H1 (cell line): Measurements from ENCODE around the gene STEAP1B.

ENCODE experiments used
- CTCF ChIP-seq, 3 experiments: IDR thresholded peaks; 1 replicate in 2 of 3; 2 replicates in 1 of 3; pipeline versions ENCODE4 v1.5.1 to v1.6.1; 2011; ENCODE audit warnings: low read length in 3 of 3, mild to moderate bottlenecking in 3 of 3, inconsistent platforms in 2 of 3, low read depth in 1 of 3, moderate library complexity in 1 of 3; ENCODE audit not compliant: insufficient read depth in 1 of 3; ENCODE audit errors: control extremely low read depth in 1 of 3
- JUN ChIP-seq: IDR thresholded peaks from 2 replicates; pipeline ENCODE4 v1.6.1; 2011; ENCODE audit warnings: low read depth, mild to moderate bottlenecking, improper control_type of control experiment, low read length
- JUND ChIP-seq: IDR thresholded peaks from 2 replicates; pipeline ENCODE4 v1.6.1; 2011; ENCODE audit warnings: mild to moderate bottlenecking, improper control_type of control experiment, low read length
- POLR2A ChIP-seq, 2 experiments: IDR thresholded peaks; 1 replicate in 1 of 2; 2 replicates in 1 of 2; pipeline ENCODE4 v1.6.1; 2011; ENCODE audit warnings: low read depth in 2 of 2, low read length in 2 of 2, mild to moderate bottlenecking in 2 of 2; ENCODE audit errors: control extremely low read depth in 1 of 2
- POU5F1 ChIP-seq: IDR thresholded peaks from 2 replicates; pipeline ENCODE4 v1.6.1; 2011; ENCODE audit warnings: low read depth, mild to moderate bottlenecking, low read length, moderate library complexity
- RAD21 ChIP-seq, 2 experiments: IDR thresholded peaks in 1 of 2; conservative IDR thresholded peaks in 1 of 2; 2 replicates each; pipeline ENCODE4 v1.6.1; 2011; ENCODE audit warnings: low read depth in 2 of 2, low read length in 2 of 2, improper control_type of control experiment in 1 of 2, inconsistent platforms in 1 of 2, mild to moderate bottlenecking in 1 of 2, moderate library complexity in 1 of 2
- RNF2 ChIP-seq: fragments of 200-900, 300-1000 bp; sonication (generic); IDR thresholded peaks from 2 replicates; pipeline ENCODE4 v1.7.1; 2016; ENCODE audit warnings: borderline replicate concordance, low read depth, mild to moderate bottlenecking, antibody characterized with exemption, low read length; ENCODE audit not compliant: poor library complexity, severe bottlenecking; ENCODE audit errors: missing control alignments
- SUZ12 ChIP-seq: fragments of 200-600 bp; sonication (generic); IDR thresholded peaks from 2 replicates; pipeline ENCODE4 v1.6.1; 2012; ENCODE audit warnings: mild to moderate bottlenecking, inconsistent platforms, low read length, moderate library complexity, mixed read lengths
- TAF1 ChIP-seq: IDR thresholded peaks from 2 replicates; pipeline ENCODE4 v1.6.1; 2011; ENCODE audit warnings: mild to moderate bottlenecking, low read depth, low read length
- TEAD4 ChIP-seq: IDR thresholded peaks from 2 replicates; pipeline ENCODE4 v1.6.1; 2012; ENCODE audit warnings: low read depth, low read length, inconsistent platforms, mixed read lengths
- USF2 ChIP-seq: IDR thresholded peaks from 2 replicates; pipeline ENCODE4 v1.6.1; 2011; ENCODE audit warnings: low read length, improper control_type of control experiment
- YY1 ChIP-seq: IDR thresholded peaks from 2 replicates; pipeline ENCODE4 v1.6.1; 2011; ENCODE audit warnings: low read depth, mild to moderate bottlenecking, low read length

- TF ChIP-seq CTCF (IDR thresholded peaks at IDR 0.05; ENCODE audit: control extremely low read depth in 1 of 3, insufficient read depth in 1 of 3, low read depth in 1 of 3, low read length in 3 of 3), result no peak
- TF ChIP-seq JUND, result no peak
- no peak for TF ChIP-seq POU5F1
- no peak for TF ChIP-seq JUN
- no peak for TF ChIP-seq SUZ12
- no peak for TF ChIP-seq RNF2
- TF ChIP-seq TEAD4, result no peak
- no peak for TF ChIP-seq YY1
- no peak for TF ChIP-seq USF2
- no peak for TF ChIP-seq TAF1
- TF ChIP-seq RAD21 (IDR thresholded peaks at IDR 0.05 in 1 of 2, conservative IDR thresholded peaks at IDR 0.05 in 1 of 2; ENCODE audit: low read depth in 2 of 2, low read length in 2 of 2), result no peak
- TF ChIP-seq POLR2A (IDR thresholded peaks at IDR 0.05; ENCODE audit: control extremely low read depth in 1 of 2, low read depth in 2 of 2, low read length in 2 of 2), result no peak
Measured at GRCh38 chr7:22390516-22390915, 109.5 kb downstream of the STEAP1B start.
